K562 (cell line): ENCODE results near the gene DEF6. TPM values are rescaled to one million over a fixed set of nuclear protein-coding genes. Genes with fewer than 3 reads are reported as not detected.

Source experiments
- ATAC-seq: fragments of 200-7000 bp; cut with Tn5 transposase; 3 replicates; pipeline ENCODE4 v1.9.1; 2020; ENCODE audit warnings: moderate library complexity
- BruUV-seq: library from RNA; stranded (reverse); fragments of 400-500 nt; replicated peaks from 2 replicates; lab custom pipeline; 2021; lab: Mats Ljungman, UMichigan
- CTCF ChIA-PET: fragments of 300-600 bp; formaldehyde crosslinking; extraction: SDS; loops from one replicate; lab custom pipeline; 2021; ENCODE audit warnings: low intra/inter-chr PET ratio; lab: Yijun Ruan, JAX
- POLR2A ChIA-PET: fragments of 300-600, 350-650 bp; sonication (Branson Sonifier 250); formaldehyde crosslinking; extraction: SDS; loops from one replicate; lab custom pipeline; 2021; ENCODE audit warnings: antibody characterized with exemption, inconsistent platforms; lab: Yijun Ruan, JAX
- DNase-seq, 4 experiments: peaks; one replicate each; pipeline versions ENCODE4 v3.0.0 to v3.0.0-alpha.2; 2011 to 2018; ENCODE audit warnings: low spot score in 3 of 4, mixed read lengths in 3 of 4; ENCODE audit errors: extremely low read depth in 1 of 4
- FAIRE-seq: peaks from 2 replicates; lab custom pipeline; 2011; peaks lifted over from hg19 to GRCh38; lab: Jason Lieb, UNC
- H2AFZ ChIP-seq: 2 replicates; pipeline ENCODE4 v1.6.0; 2011; ENCODE audit warnings: low read depth, low read length, control low read depth, inconsistent platforms
- H3K27ac ChIP-seq: fragments of 200-600 bp; 3 replicates; pipeline ENCODE4 v1.8.0; 2011; ENCODE audit warnings: low read depth, mild to moderate bottlenecking, control low read depth, inconsistent platforms, low read length, moderate library complexity, mixed read lengths; ENCODE audit errors: extremely low read depth
- H3K27me3 ChIP-seq, 2 experiments: fragments of 300-600 bp in 1 of 2; 2 replicates in 1 of 2; 3 replicates in 1 of 2; pipeline versions ENCODE4 v1.6.0 to v1.8.0; 2011; ENCODE audit warnings: inconsistent platforms in 2 of 2, low read length in 2 of 2, mild to moderate bottlenecking in 1 of 2, mixed read lengths in 1 of 2, moderate library complexity in 1 of 2; ENCODE audit not compliant: control insufficient read depth in 2 of 2, insufficient read depth in 2 of 2
- H3K36me3 ChIP-seq: fragments of 300-600 bp; 3 replicates; pipeline ENCODE4 v1.8.0; 2011; ENCODE audit warnings: mild to moderate bottlenecking, low read length, inconsistent platforms; ENCODE audit not compliant: control insufficient read depth, insufficient read depth
- H3K4me1 ChIP-seq, 2 experiments: fragments of 200-600 bp in 1 of 2; replicated peaks in 1 of 2; 2 replicates in 1 of 2; 3 replicates in 1 of 2; pipeline versions ENCODE4 v1.5.1 to v1.8.0; 2011; ENCODE audit warnings: inconsistent platforms in 2 of 2, low read length in 2 of 2, mild to moderate bottlenecking in 1 of 2, mixed read lengths in 1 of 2, moderate library complexity in 1 of 2; ENCODE audit not compliant: control insufficient read depth in 2 of 2, insufficient read depth in 2 of 2
- H3K4me2 ChIP-seq: 2 replicates; pipeline ENCODE4 v1.6.1; 2011; ENCODE audit warnings: low read length, control low read depth, inconsistent platforms, mixed read lengths; ENCODE audit not compliant: insufficient read depth
- H3K4me3 ChIP-seq: fragments of 200-600 bp; sonication (generic), shearing (Covaris generic); 2 replicates; pipeline ENCODE4 v1.5.1; 2016; ENCODE audit warnings: control low read depth, inconsistent platforms
- H3K79me2 ChIP-seq: fragments of 200-600 bp; 3 replicates; pipeline ENCODE4 v1.8.0; 2011; ENCODE audit warnings: low read length, inconsistent platforms; ENCODE audit not compliant: control insufficient read depth, insufficient read depth
- H3K9ac ChIP-seq, 2 experiments: 2 replicates each; pipeline versions ENCODE4 v1.6.0 to v1.6.1; 2011; ENCODE audit warnings: low read depth in 2 of 2, low read length in 2 of 2, control low read depth in 1 of 2, inconsistent platforms in 1 of 2, mild to moderate bottlenecking in 1 of 2, mixed read lengths in 1 of 2; ENCODE audit not compliant: insufficient read depth in 1 of 2
- H3K9me1 ChIP-seq: one replicate; pipeline ENCODE4 v1.6.0; 2011; ENCODE audit warnings: inconsistent platforms, mild to moderate bottlenecking, low read length, moderate library complexity; ENCODE audit not compliant: control insufficient read depth, insufficient read depth
- H3K9me3 ChIP-seq: replicated peaks from 2 replicates; pipeline ENCODE4 v1.5.1; 2011; ENCODE audit warnings: low read depth, low read length, inconsistent platforms; ENCODE audit not compliant: control insufficient read depth, insufficient read depth
- H4K20me1 ChIP-seq: replicated peaks from 2 replicates; pipeline ENCODE4 v1.6.1; 2011; ENCODE audit warnings: low read length, inconsistent platforms, mixed read lengths; ENCODE audit not compliant: control insufficient read depth, insufficient read depth
- MCM2 ChIP-seq: fragments of 450-650 bp; IDR thresholded peaks from 2 replicates; pipeline ENCODE4 v1.6.1; 2017; ENCODE audit warnings: low read depth, mild to moderate bottlenecking
- SAFB2 ChIP-seq: fragments of 200-400 bp; formaldehyde crosslinking; IDR thresholded peaks from 2 replicates; pipeline ENCODE4 v1.6.1; 2018; ENCODE audit warnings: borderline replicate concordance, low read length, low read depth, moderate library complexity; ENCODE audit not compliant: severe bottlenecking
- WGBS: fragments of 100-300 bp; shearing (Covaris generic); methylation state at CpG from one replicate; pipeline ENCODE4 v1.1.6; 2016; ENCODE audit warnings: low coverage, mixed read lengths; ENCODE audit not compliant: insufficient coverage; ENCODE audit errors: missing lambda C conversion rate; 5-methylcytosine and 5-hydroxymethylcytosine counted together
- in situ Hi-C: fragments of 300-500 bp; cut with MboI; formaldehyde crosslinking; loops from 4 replicates; pipeline ENCODE4 v1.15.0; 2018; ENCODE audit warnings: inconsistent platforms, mixed read lengths
- intact Hi-C: fragments of 100-400 bp; cut with micrococcal nuclease; formaldehyde crosslinking; loops from 2 replicates; pipeline ENCODE4 v1.14.2; 2022
- polyA plus RNA-seq, 8 experiments: library from polyadenylated mRNA; depleted of rRNA in 4 of 8; stranded (reverse) in 5 of 8; unstranded in 3 of 8; fragments of >200 nt; fragmentation: Nextera tagmentation in 2 of 8; fragmentation: Illumina TruSeq in 1 of 8; extraction: Ambion mirVana in 2 of 8; extraction: Trizol in 1 of 8; gene quantifications; 2 replicates each; pipeline versions ENCODE4 v1.2.1 to v1.2.3, GENCODE V29; 2011 to 2014; ENCODE audit warnings: inconsistent platforms in 1 of 8, missing spikeins in 1 of 8
- total RNA-seq, 7 experiments: library from RNA; depleted of rRNA in 6 of 7; stranded (reverse); fragments of >200 nt in 6 of 7; fragmentation: Illumina TruSeq in 2 of 7; extraction: Trizol in 2 of 7; gene quantifications; 2 replicates each; pipeline versions ENCODE4 v1.2.1 to v1.2.3, GENCODE V29; 2011 to 2021; ENCODE audit warnings: low replicate concordance in 1 of 7

DEF6 gene
- total and polyA plus RNA-seq, 9 of the 15 experiments (the other 6 are each of a cell fraction or from before 2014, with no cell fraction given): 1.3 to 44.6 (median 22.7) TPM

GRCh38 chr6:35295521-35296315, 1.9 kb upstream of the DEF6 start:
- TF ChIP-seq SAFB2 (no peak), MCM2 (no peak)
- peaks cover 26 to 29% of the 10 kb centered on the region in 2 experiments for H3K4me1 ChIP-seq
- H3K4me2 ChIP-seq: no peak overlapping the region
- H3K9me3 ChIP-seq: no peaks in the 10 kb centered on the region
- H3K4me3 ChIP-seq: no peak overlapping the region
- no peak overlapping the region for H3K27ac ChIP-seq
- DNase-seq (no peak), ATAC-seq (no peak), FAIRE-seq (no peak)
- H3K27me3 ChIP-seq: no peaks in the 10 kb centered on the region
- H3K9me1 ChIP-seq: no peaks in the 10 kb centered on the region
- CTCF ChIA-PET: interaction anchor here (2.1 to 3.2 kb wide), 2 partner anchors 32 to 153 kb away, joined by 9 to 33 read pairs; no protein-coding TSS in a partner anchor
- no peaks in the 10 kb centered on the region for H4K20me1 ChIP-seq
- POLR2A ChIA-PET: interaction anchor here (0.6 to 3.9 kb wide), 5 partner anchors 8 to 225 kb away, joined by 4 to 25 read pairs (median 6); partner anchors contain the start of gene RPL10A
- intact Hi-C loops (loop anchor here (2.0 to 10.0 kb wide), 4 partner anchors 227 to 659 kb away; partner anchors contain the start of gene ARMC12), in situ Hi-C loops (loop anchor here (5.0 kb wide), 1 partner anchor 442 kb away; the partner anchor contains the start of gene ARMC12)
- peaks cover 22% of the 10 kb centered on the region for H3K79me2 ChIP-seq
- H2AFZ ChIP-seq: no peak overlapping the region
- peak overlapping the region in 1 of 2 experiments; percentile 19; a peak in 2 of 4 replicates for H3K9ac ChIP-seq
- BruUV-seq: no TSS peak
- 48% methylated on average over 3 of the region's 3 CpGs for WGBS
- no peaks in the 10 kb centered on the region; the same call in 1 of the 3 replicates for H3K36me3 ChIP-seq
